Measurements from ENCODE around the gene BSN. TPM values are rescaled to one million over a fixed set of nuclear protein-coding genes. Genes with fewer than 3 reads are reported as not detected.

Gene BSN
- total and polyA plus RNA-seq, 9 donors, result 0.44 to 1.2 (median 0.62) TPM

GRCh38 chr3:49611719-49612118 is 57.4 kb downstream of the BSN start:
- Histone ChIP-seq H3K4me1 (ENCODE audit: control insufficient read depth, insufficient read depth, low read length) (peaks cover 7% of the 10 kb centered on the region), H3K27me3 (ENCODE audit: control insufficient read depth, insufficient read depth, low read length) (no peaks in the 10 kb centered on the region), H3K9me3 (replicated peaks; ENCODE audit: control insufficient read depth, low read depth, low read length) (peaks cover 2% of the 10 kb centered on the region), H3K27ac (ENCODE audit: low read length) (no peak overlapping the region), H3K4me3 (ENCODE audit: low read length) (no peak overlapping the region), H3K36me3 (ENCODE audit: control insufficient read depth, insufficient read depth, low read length) (no peaks in the 10 kb centered on the region)
- peak; percentile 17 for DNase-seq

- Histone ChIP-seq H3K36me3 (ENCODE audit: control insufficient read depth, insufficient read depth, low read length) (no peaks in the 10 kb centered on the region), H3K4me1 (ENCODE audit: control insufficient read depth, insufficient read depth, low read length) (peaks cover 9% of the 10 kb centered on the region), H3K27me3 (ENCODE audit: control insufficient read depth, insufficient read depth, low read length) (no peaks in the 10 kb centered on the region), H3K27ac (ENCODE audit: low read length) (no peak overlapping the region), H3K4me3 (ENCODE audit: low read length) (no peak overlapping the region), H3K9me3 (replicated peaks; ENCODE audit: control insufficient read depth, low read depth, low read length) (peaks cover 2% of the 10 kb centered on the region)
- no peak for DNase-seq
- 60% methylated on average over 1 of the region's 1 CpG for WGBS (ENCODE audit: insufficient coverage)
Measured at GRCh38 chr3:49614936-49615335, 60.7 kb downstream of the BSN start.

- DNase-seq, result no peak
- no peak overlapping the region for H3K27ac ChIP-seq (ENCODE audit: low read length)
- no peak overlapping the region for H3K4me3 ChIP-seq (ENCODE audit: low read length)
- no peaks in the 10 kb centered on the region for H3K36me3 ChIP-seq (ENCODE audit: control insufficient read depth, insufficient read depth, low read length)
- peaks cover 2% of the 10 kb centered on the region for H3K9me3 ChIP-seq (replicated peaks; ENCODE audit: control insufficient read depth, low read depth, low read length)
- WGBS (ENCODE audit: insufficient coverage), result 86% methylated on average over 1 of the region's 1 CpG
- peaks cover 9% of the 10 kb centered on the region for H3K4me1 ChIP-seq (ENCODE audit: control insufficient read depth, insufficient read depth, low read length)
- H3K27me3 ChIP-seq (ENCODE audit: control insufficient read depth, insufficient read depth, low read length), result no peaks in the 10 kb centered on the region
Measured at GRCh38 chr3:49616061-49616460, 61.8 kb downstream of the BSN start.

GRCh38 chr3:49616491-49616941 is 62.2 kb downstream of the BSN start:
- no peak overlapping the region for H3K27ac ChIP-seq (ENCODE audit: low read length)
- no peaks in the 10 kb centered on the region for H3K27me3 ChIP-seq (ENCODE audit: control insufficient read depth, insufficient read depth, low read length)
- H3K9me3 ChIP-seq (replicated peaks; ENCODE audit: control insufficient read depth, low read depth, low read length), result peaks cover 2% of the 10 kb centered on the region
- no peak overlapping the region for H3K4me3 ChIP-seq (ENCODE audit: low read length)
- peaks cover 9% of the 10 kb centered on the region for H3K4me1 ChIP-seq (ENCODE audit: control insufficient read depth, insufficient read depth, low read length)
- 24% methylated on average over 5 of the region's 6 CpGs for WGBS (ENCODE audit: insufficient coverage)
- peak; percentile 39 for DNase-seq
- H3K36me3 ChIP-seq (ENCODE audit: control insufficient read depth, insufficient read depth, low read length), result no peaks in the 10 kb centered on the region

GRCh38 chr3:49617390-49618013 is 63.2 kb downstream of the BSN start:
- H3K36me3 ChIP-seq (ENCODE audit: control insufficient read depth, insufficient read depth, low read length), result no peaks in the 10 kb centered on the region
- H3K27ac ChIP-seq (ENCODE audit: low read length), result no peak overlapping the region
- no peaks in the 10 kb centered on the region for H3K27me3 ChIP-seq (ENCODE audit: control insufficient read depth, insufficient read depth, low read length)
- no peak overlapping the region for H3K4me3 ChIP-seq (ENCODE audit: low read length)
- H3K4me1 ChIP-seq (ENCODE audit: control insufficient read depth, insufficient read depth, low read length), result peaks cover 9% of the 10 kb centered on the region
- H3K9me3 ChIP-seq (replicated peaks; ENCODE audit: control insufficient read depth, low read depth, low read length), result peaks cover under 1% of the 10 kb centered on the region
- WGBS (ENCODE audit: insufficient coverage), result 89% methylated on average over 4 of the region's 7 CpGs
- DNase-seq, result no peak

- Histone ChIP-seq H3K4me1 (ENCODE audit: control insufficient read depth, insufficient read depth, low read length) (peaks cover 9% of the 10 kb centered on the region), H3K9me3 (replicated peaks; ENCODE audit: control insufficient read depth, low read depth, low read length) (no peaks in the 10 kb centered on the region), H3K27ac (ENCODE audit: low read length) (no peak overlapping the region), H3K27me3 (ENCODE audit: control insufficient read depth, insufficient read depth, low read length) (no peaks in the 10 kb centered on the region), H3K4me3 (ENCODE audit: low read length) (no peak overlapping the region), H3K36me3 (ENCODE audit: control insufficient read depth, insufficient read depth, low read length) (no peaks in the 10 kb centered on the region)
- DNase-seq, result no peak
- 31% methylated on average over 4 of the region's 4 CpGs for WGBS (ENCODE audit: insufficient coverage)
Measured at GRCh38 chr3:49618412-49618811, 64.1 kb downstream of the BSN start.

GRCh38 chr3:49619649-49620048 is 65.4 kb downstream of the BSN start:
- no peaks in the 10 kb centered on the region for H3K9me3 ChIP-seq (replicated peaks; ENCODE audit: control insufficient read depth, low read depth, low read length)
- H3K4me3 ChIP-seq (ENCODE audit: low read length), result no peak overlapping the region
- no peaks in the 10 kb centered on the region for H3K36me3 ChIP-seq (ENCODE audit: control insufficient read depth, insufficient read depth, low read length)
- WGBS (ENCODE audit: insufficient coverage), result 66% methylated on average over 3 of the region's 5 CpGs
- H3K4me1 ChIP-seq (ENCODE audit: control insufficient read depth, insufficient read depth, low read length), result peaks cover 9% of the 10 kb centered on the region
- H3K27me3 ChIP-seq (ENCODE audit: control insufficient read depth, insufficient read depth, low read length), result no peaks in the 10 kb centered on the region
- no peak overlapping the region for H3K27ac ChIP-seq (ENCODE audit: low read length)
- DNase-seq, result no peak

- no peak overlapping the region for H3K4me3 ChIP-seq (ENCODE audit: low read length)
- no peak overlapping the region for H3K27ac ChIP-seq (ENCODE audit: low read length)
- H3K36me3 ChIP-seq (ENCODE audit: control insufficient read depth, insufficient read depth, low read length), result no peaks in the 10 kb centered on the region
- peaks cover 9% of the 10 kb centered on the region for H3K4me1 ChIP-seq (ENCODE audit: control insufficient read depth, insufficient read depth, low read length)
- 64% methylated on average over 3 of the region's 8 CpGs for whole genome bisulfite sequencing (ENCODE audit: insufficient coverage)
- DNase-seq, result no peak
- H3K9me3 ChIP-seq (replicated peaks; ENCODE audit: control insufficient read depth, low read depth, low read length), result no peaks in the 10 kb centered on the region
- no peaks in the 10 kb centered on the region for H3K27me3 ChIP-seq (ENCODE audit: control insufficient read depth, insufficient read depth, low read length)
Measured at GRCh38 chr3:49620728-49621127, 66.5 kb downstream of the BSN start.

GRCh38 chr3:49623071-49623470 is 68.8 kb downstream of the BSN start:
- no peak for DNase-seq
- WGBS (ENCODE audit: insufficient coverage), result no CpG with 5 or more reads among the region's 1 CpG
- Histone ChIP-seq H3K4me1 (ENCODE audit: control insufficient read depth, insufficient read depth, low read length) (no peaks in the 10 kb centered on the region), H3K36me3 (ENCODE audit: control insufficient read depth, insufficient read depth, low read length) (no peaks in the 10 kb centered on the region), H3K9me3 (replicated peaks; ENCODE audit: control insufficient read depth, low read depth, low read length) (no peaks in the 10 kb centered on the region), H3K27ac (ENCODE audit: low read length) (no peak overlapping the region), H3K4me3 (ENCODE audit: low read length) (no peak overlapping the region), H3K27me3 (ENCODE audit: control insufficient read depth, insufficient read depth, low read length) (no peaks in the 10 kb centered on the region)

- 98% methylated on average over 13 of the region's 13 CpGs for WGBS (ENCODE audit: insufficient coverage)
- DNase-seq, result no peak
Measured at GRCh38 chr3:49625071-49625470, 70.8 kb downstream of the BSN start.

GRCh38 chr3:49626101-49626581 is 71.9 kb downstream of the BSN start:
- Histone ChIP-seq H3K4me1 (ENCODE audit: control insufficient read depth, insufficient read depth, low read length) (no peaks in the 10 kb centered on the region), H3K27ac (ENCODE audit: low read length) (no peak overlapping the region), H3K27me3 (ENCODE audit: control insufficient read depth, insufficient read depth, low read length) (no peaks in the 10 kb centered on the region), H3K4me3 (ENCODE audit: low read length) (no peak overlapping the region), H3K9me3 (replicated peaks; ENCODE audit: control insufficient read depth, low read depth, low read length) (no peaks in the 10 kb centered on the region), H3K36me3 (ENCODE audit: control insufficient read depth, insufficient read depth, low read length) (no peaks in the 10 kb centered on the region)
- no peak for DNase-seq
- WGBS (ENCODE audit: insufficient coverage), result 15% methylated on average over 7 of the region's 8 CpGs

More at GRCh38 chr3:49625071-49625470, 70.8 kb downstream of the BSN start:
- Histone ChIP-seq H3K9me3 (replicated peaks; ENCODE audit: control insufficient read depth, low read depth, low read length) (no peaks in the 10 kb centered on the region), H3K27me3 (ENCODE audit: control insufficient read depth, insufficient read depth, low read length) (no peaks in the 10 kb centered on the region), H3K27ac (ENCODE audit: low read length) (no peak overlapping the region), H3K36me3 (ENCODE audit: control insufficient read depth, insufficient read depth, low read length) (no peaks in the 10 kb centered on the region), H3K4me1 (ENCODE audit: control insufficient read depth, insufficient read depth, low read length) (no peaks in the 10 kb centered on the region), H3K4me3 (ENCODE audit: low read length) (no peak overlapping the region)

All from muscle of leg (tissue), 11 donors.